HepG2 (cell line): ENCODE results near the gene LAMA5. TPM values are rescaled to one million over a fixed set of nuclear protein-coding genes. Genes with fewer than 3 reads are reported as not detected.

Source experiments
- EP300 ChIP-seq, 3 experiments: sonication (generic) in 1 of 3; formaldehyde crosslinking in 1 of 3; IDR thresholded peaks; 2 replicates each; pipeline versions ENCODE4 v1.5.1 to v1.6.1; 2011 to 2020; ENCODE audit warnings: low read depth in 2 of 3, low read length in 2 of 3, borderline replicate concordance in 1 of 3, improper control_type of control experiment in 1 of 3, mild to moderate bottlenecking in 1 of 3, missing genetic modification reagents in 1 of 3, moderate library complexity in 1 of 3
- ETV5 ChIP-seq: IDR thresholded peaks from 2 replicates; pipeline ENCODE4 v1.6.1; 2018; ENCODE audit warnings: missing biosample characterization, missing genetic modification reagents, inconsistent platforms, borderline replicate concordance
- HMGXB4 ChIP-seq, 2 experiments: sonication (generic) in 1 of 2; formaldehyde crosslinking in 1 of 2; IDR thresholded peaks; 2 replicates each; pipeline versions ENCODE4 v1.4.0 to v1.6.1; 2018 to 2020; ENCODE audit warnings: missing genetic modification reagents in 2 of 2, borderline replicate concordance in 1 of 2, low read depth in 1 of 2, mild to moderate bottlenecking in 1 of 2, missing biosample characterization in 1 of 2
- HNRNPLL ChIP-seq: fragments of 200-400 bp; formaldehyde crosslinking; IDR thresholded peaks from 2 replicates; pipeline ENCODE4 v1.6.1; 2017; ENCODE audit warnings: mild to moderate bottlenecking, low read depth, low read length; ENCODE audit not compliant: poor library complexity, severe bottlenecking
- HOXA3 ChIP-seq: sonication (generic); formaldehyde crosslinking; IDR thresholded peaks from 2 replicates; pipeline ENCODE4 v1.5.0; 2020; ENCODE audit warnings: missing genetic modification reagents
- NONO ChIP-seq, 2 experiments: fragments of 450-650 bp in 1 of 2; sonication (generic) in 1 of 2; formaldehyde crosslinking in 1 of 2; IDR thresholded peaks in 1 of 2; conservative IDR thresholded peaks in 1 of 2; 2 replicates each; pipeline versions ENCODE4 v1.6.1 to v1.8.0; 2017 to 2022; ENCODE audit warnings: mild to moderate bottlenecking in 1 of 2, missing genetic modification reagents in 1 of 2, moderate library complexity in 1 of 2
- ZKSCAN5 ChIP-seq: sonication (generic); formaldehyde crosslinking; IDR thresholded peaks from 2 replicates; pipeline ENCODE4 v1.5.1; 2020; ENCODE audit warnings: mild to moderate bottlenecking, missing genetic modification reagents
- ZNF549 ChIP-seq: sonication (generic); formaldehyde crosslinking; IDR thresholded peaks from 2 replicates; pipeline ENCODE4 v1.5.0; 2020; ENCODE audit warnings: missing genetic modification reagents
- ZNF576 ChIP-seq: sonication (generic); formaldehyde crosslinking; IDR thresholded peaks from 2 replicates; pipeline ENCODE4 v1.4.0; 2020; ENCODE audit warnings: mild to moderate bottlenecking, missing genetic modification reagents
- ZSCAN5A ChIP-seq: sonication (generic); formaldehyde crosslinking; IDR thresholded peaks from 2 replicates; pipeline ENCODE4 v1.8.0; 2022; ENCODE audit warnings: mild to moderate bottlenecking, missing genetic modification reagents, borderline replicate concordance
- polyA plus RNA-seq, 8 experiments: library from polyadenylated mRNA; depleted of rRNA in 3 of 8; stranded (reverse) in 7 of 8; unstranded in 1 of 8; fragments of >200 nt; fragmentation: Illumina TruSeq in 4 of 8; extraction: Trizol in 4 of 8; gene quantifications; 2 replicates each; pipeline versions ENCODE4 v1.2.1 to v1.2.3, GENCODE V29; 2011 to 2016; ENCODE audit warnings: low read depth in 4 of 8, missing spikeins in 1 of 8, mixed read lengths in 1 of 8; ENCODE audit not compliant: insufficient read depth in 1 of 8
- total RNA-seq, 5 experiments: library from RNA; depleted of rRNA; stranded (reverse); fragments of >200 nt; fragmentation: Illumina TruSeq; extraction: Trizol; gene quantifications; 2 replicates each; pipeline ENCODE4 v1.2.3, GENCODE V29; 2016; ENCODE audit warnings: low read depth in 1 of 5
- TF ChIP-seq, protein P1 (sequence below): sonication (generic); formaldehyde crosslinking; IDR thresholded peaks from 2 replicates; pipeline ENCODE4 v1.4.0; 2020; ENCODE audit warnings: mild to moderate bottlenecking, missing genetic modification reagents
- TF ChIP-seq, protein P2 (sequence below): sonication (generic); formaldehyde crosslinking; IDR thresholded peaks from 2 replicates; pipeline ENCODE4 v1.4.0; 2020; ENCODE audit warnings: missing genetic modification reagents, mild to moderate bottlenecking, borderline replicate concordance
- TF ChIP-seq, protein P3 (sequence below): sonication (generic); formaldehyde crosslinking; IDR thresholded peaks from 2 replicates; pipeline ENCODE4 v1.5.1; 2020; ENCODE audit warnings: mild to moderate bottlenecking, missing genetic modification reagents, moderate library complexity

LAMA5 gene
- total and polyA plus RNA-seq, 2 of the 13 experiments (the other 11 are each of a cell fraction or from before 2014, with no cell fraction given): 21.0 to 44.7 TPM

DNA sequence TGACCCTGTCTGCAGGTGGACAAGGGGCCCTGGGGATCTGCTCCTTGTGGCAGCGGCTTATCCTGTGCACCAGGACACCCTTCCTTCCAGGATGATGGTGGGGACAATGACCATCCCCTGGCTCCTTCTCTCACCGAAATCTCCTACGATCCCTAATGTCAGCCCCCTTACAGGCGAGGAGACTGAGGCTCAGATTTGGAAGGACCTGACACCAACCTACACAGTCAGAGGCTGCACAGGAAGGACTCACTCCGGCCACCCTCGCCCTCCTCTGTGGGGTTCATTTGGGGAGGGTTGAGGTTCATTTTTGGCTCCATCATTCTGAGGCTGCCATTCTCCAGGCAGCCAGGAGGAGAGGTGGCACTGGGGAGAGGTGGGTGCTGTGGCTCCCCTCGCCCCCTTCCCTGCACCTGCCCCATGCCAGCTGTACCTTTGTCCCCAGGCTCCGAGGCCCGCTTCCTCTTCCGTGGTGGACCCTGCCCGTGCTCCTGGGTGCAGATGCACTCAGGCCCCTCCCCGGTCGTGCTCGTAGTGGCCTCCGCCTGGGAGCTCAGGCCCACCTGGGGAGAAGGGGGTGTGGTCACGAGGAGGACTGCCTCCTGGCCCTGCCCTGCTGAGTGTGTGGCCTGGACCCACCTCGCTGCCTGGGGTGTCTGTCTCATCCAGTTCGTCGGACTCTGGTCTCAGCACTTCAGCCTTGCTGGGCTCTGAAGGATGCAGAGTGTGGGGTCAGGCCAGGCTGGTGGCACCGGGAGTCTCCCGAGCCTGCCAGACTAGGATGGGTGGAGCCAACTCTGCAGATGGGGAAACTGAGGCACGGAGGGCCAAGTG, 45.3 kb upstream of the LAMA5 start (continued):
- TF ChIP-seq ZNF576 (CRISPR knock-in tag) (peak; percentile 86; the same call in 1 of the 2 replicates), NONO (IDR thresholded peaks at IDR 0.05) (no peak), NONO (CRISPR knock-in tag; conservative IDR thresholded peaks at IDR 0.05) (peak; percentile 34), EP300 (IDR thresholded peaks at IDR 0.05; ENCODE audit: low read depth in 2 of 2, low read length in 2 of 2) (0 out of 4 replicates have a peak, but pooled peaks of 1 of the 2 experiments have one; percentile 29), EP300 (CRISPR knock-in tag; IDR thresholded peaks at IDR 0.05; ENCODE audit: borderline replicate concordance) (no peak), ETV5 (peak; percentile 55), ZNF549 (no peak), ZKSCAN5 (CRISPR knock-in tag) (peak; percentile 69; the same call in 1 of the 2 replicates), HOXA3 (peak; percentile 20; the same call in 1 of the 2 replicates), HNRNPLL (peak; percentile 61), HMGXB4 (CRISPR knock-in tag; IDR thresholded peaks at IDR 0.05; ENCODE audit: borderline replicate concordance in 1 of 2, low read depth in 1 of 2) (peak in 1 of 2 experiments; percentile 56; a peak in 3 of 4 replicates), ZSCAN5A (CRISPR knock-in tag) (no peak)
- TF ChIP-seq, protein P1, sequence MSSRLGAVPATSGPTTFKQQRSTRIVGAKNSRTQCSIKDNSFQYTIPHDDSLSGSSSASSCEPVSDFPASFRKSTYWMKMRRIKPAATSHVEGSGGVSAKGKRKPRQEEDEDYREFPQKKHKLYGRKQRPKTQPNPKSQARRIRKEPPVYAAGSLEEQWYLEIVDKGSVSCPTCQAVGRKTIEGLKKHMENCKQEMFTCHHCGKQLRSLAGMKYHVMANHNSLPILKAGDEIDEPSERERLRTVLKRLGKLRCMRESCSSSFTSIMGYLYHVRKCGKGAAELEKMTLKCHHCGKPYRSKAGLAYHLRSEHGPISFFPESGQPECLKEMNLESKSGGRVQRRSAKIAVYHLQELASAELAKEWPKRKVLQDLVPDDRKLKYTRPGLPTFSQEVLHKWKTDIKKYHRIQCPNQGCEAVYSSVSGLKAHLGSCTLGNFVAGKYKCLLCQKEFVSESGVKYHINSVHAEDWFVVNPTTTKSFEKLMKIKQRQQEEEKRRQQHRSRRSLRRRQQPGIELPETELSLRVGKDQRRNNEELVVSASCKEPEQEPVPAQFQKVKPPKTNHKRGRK (CRISPR knock-in tag): 0 out of 2 replicates have a peak, but pooled peaks have one; percentile 2
- TF ChIP-seq, protein P2, sequence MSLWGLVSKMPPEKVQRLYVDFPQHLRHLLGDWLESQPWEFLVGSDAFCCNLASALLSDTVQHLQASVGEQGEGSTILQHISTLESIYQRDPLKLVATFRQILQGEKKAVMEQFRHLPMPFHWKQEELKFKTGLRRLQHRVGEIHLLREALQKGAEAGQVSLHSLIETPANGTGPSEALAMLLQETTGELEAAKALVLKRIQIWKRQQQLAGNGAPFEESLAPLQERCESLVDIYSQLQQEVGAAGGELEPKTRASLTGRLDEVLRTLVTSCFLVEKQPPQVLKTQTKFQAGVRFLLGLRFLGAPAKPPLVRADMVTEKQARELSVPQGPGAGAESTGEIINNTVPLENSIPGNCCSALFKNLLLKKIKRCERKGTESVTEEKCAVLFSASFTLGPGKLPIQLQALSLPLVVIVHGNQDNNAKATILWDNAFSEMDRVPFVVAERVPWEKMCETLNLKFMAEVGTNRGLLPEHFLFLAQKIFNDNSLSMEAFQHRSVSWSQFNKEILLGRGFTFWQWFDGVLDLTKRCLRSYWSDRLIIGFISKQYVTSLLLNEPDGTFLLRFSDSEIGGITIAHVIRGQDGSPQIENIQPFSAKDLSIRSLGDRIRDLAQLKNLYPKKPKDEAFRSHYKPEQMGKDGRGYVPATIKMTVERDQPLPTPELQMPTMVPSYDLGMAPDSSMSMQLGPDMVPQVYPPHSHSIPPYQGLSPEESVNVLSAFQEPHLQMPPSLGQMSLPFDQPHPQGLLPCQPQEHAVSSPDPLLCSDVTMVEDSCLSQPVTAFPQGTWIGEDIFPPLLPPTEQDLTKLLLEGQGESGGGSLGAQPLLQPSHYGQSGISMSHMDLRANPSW (CRISPR knock-in tag): 0 out of 2 replicates have a peak, but pooled peaks have one; percentile 7
- TF ChIP-seq, protein P3, sequence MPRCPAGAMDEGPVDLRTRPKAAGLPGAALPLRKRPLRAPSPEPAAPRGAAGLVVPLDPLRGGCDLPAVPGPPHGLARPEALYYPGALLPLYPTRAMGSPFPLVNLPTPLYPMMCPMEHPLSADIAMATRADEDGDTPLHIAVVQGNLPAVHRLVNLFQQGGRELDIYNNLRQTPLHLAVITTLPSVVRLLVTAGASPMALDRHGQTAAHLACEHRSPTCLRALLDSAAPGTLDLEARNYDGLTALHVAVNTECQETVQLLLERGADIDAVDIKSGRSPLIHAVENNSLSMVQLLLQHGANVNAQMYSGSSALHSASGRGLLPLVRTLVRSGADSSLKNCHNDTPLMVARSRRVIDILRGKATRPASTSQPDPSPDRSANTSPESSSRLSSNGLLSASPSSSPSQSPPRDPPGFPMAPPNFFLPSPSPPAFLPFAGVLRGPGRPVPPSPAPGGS (CRISPR knock-in tag): peak; percentile 27; the same call in 1 of the 2 replicates
